ENCODE results near the gene TRMT112. TPM values are rescaled to one million over a fixed set of nuclear protein-coding genes. Genes with fewer than 3 reads are reported as not detected.

TRMT112 gene
- polyA plus RNA-seq (ENCODE audit: insufficient read length in 4 of 4), result 100 to 1,000 TPM; 208 to 244 (median 221) TPM

GRCh38 chr11:64317325-64317960, at the start of gene TRMT112:
TSS of gene TRMT112 (minus strand) at chr11:64317559. CDS start at chr11:64317526, 33 bp downstream.
- DNase-seq (ENCODE audit: low read depth in 4 of 4, low spot score in 3 of 4), result peak; percentile 86 to 94 (median 92)

- DNase-seq (ENCODE audit: low read depth in 4 of 4, low spot score in 3 of 4), result no peak
These were observed 49.4 kb upstream of the TRMT112 start for GRCh38 chr11:64366751-64367150.

DNA sequence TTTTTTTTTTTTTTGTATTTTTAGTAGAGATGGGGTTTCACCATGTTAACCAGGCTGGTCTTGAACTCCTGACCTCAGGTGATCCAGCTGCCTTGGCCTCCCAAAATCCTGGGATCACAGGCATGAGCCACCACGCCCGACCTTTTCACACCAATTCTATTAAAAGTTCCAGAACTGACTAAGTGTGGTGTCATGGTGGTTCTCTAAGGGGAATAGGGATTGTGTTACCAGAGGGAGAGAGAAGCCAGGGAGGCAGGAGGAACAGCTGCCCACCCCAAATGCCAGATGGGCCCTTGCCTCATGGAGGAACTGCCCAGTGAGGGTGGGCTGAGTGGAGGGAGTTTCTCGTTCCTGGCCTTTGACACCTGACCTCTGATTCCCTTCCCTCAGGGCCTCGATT, 47.6 kb upstream of the TRMT112 start:
- no peak for DNase-seq (ENCODE audit: low read depth in 4 of 4, low spot score in 3 of 4)

- no peak for DNase-seq (ENCODE audit: low read depth in 4 of 4, low spot score in 3 of 4)
These were observed 47.1 kb upstream of the TRMT112 start for GRCh38 chr11:64364435-64364834.

GRCh38 chr11:64362339-64362738, 45.0 kb upstream of the TRMT112 start:
- no peak for DNase-seq (ENCODE audit: low read depth in 4 of 4, low spot score in 3 of 4)

- DNase-seq (ENCODE audit: low read depth in 4 of 4, low spot score in 3 of 4), result no peak
These were observed 44.3 kb upstream of the TRMT112 start for GRCh38 chr11:64361659-64362058.

DNA sequence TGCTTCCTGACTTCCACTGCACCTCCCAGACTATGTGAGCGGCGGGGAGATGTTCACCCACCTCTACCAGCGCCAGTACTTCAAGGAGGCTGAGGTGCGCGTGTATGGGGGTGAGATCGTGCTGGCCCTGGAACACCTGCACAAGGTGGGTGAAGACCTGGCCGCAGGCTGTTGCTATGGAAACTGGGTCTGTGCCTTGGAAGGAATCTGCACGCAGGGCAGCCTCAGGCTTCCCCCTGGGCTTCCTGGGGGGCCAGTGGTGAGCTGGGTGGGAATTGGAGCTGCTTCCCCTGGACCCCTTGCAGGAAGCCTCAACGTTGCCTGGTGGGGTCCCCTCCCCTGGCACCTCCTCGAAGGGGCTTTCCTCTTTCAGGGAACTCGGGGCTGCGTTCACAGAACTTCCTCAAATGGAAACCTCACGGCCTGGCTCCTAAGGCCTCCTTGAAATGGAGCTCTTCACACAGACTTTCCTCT, 43.1 kb upstream of the TRMT112 start:
- no peak for DNase-seq (ENCODE audit: low read depth in 4 of 4, low spot score in 3 of 4)

DNA sequence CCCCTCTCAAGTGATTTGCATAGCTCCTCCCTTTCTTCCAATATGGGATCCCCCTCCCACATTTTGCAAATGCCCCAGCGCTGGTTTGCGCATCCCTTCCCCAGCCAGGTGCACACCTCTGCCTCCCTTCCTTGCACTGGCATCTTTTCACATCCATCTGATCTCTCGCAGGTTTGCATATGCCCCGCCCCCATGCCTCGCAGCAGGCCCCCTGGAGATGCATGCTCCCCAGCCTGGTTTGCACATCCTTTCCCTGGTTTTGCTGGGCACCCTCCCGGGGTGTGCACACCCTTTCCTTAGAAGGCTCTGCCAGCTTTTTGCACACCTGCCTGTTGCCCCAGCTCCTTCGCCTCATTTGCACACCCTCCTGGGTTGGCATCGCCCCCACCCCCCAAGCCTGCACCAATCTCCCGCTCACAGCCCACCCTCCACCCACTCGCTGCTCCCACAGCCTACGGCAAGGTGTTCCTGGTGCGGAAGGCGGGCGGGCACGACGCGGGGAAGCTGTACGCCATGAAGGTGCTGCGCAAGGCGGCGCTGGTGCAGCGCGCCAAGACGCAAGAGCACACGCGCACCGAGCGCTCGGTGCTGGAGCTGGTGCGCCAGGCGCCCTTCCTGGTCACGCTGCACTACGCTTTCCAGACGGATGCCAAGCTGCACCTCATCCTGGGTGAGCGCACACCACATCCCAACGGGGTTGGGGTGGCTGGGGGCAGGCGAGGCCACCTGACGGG, 42.5 kb upstream of the TRMT112 start:
- DNase-seq (ENCODE audit: low read depth in 4 of 4, low spot score in 3 of 4), result no peak

- DNase-seq (ENCODE audit: low read depth in 4 of 4, low spot score in 3 of 4), result no peak
These were observed 41.8 kb upstream of the TRMT112 start, which contains the start of gene RPS6KA4 for GRCh38 chr11:64358907-64359711. TSS of gene RPS6KA4 (plus strand) at chr11:64359162. CDS start at chr11:64359236, 74 bp downstream.

DNA sequence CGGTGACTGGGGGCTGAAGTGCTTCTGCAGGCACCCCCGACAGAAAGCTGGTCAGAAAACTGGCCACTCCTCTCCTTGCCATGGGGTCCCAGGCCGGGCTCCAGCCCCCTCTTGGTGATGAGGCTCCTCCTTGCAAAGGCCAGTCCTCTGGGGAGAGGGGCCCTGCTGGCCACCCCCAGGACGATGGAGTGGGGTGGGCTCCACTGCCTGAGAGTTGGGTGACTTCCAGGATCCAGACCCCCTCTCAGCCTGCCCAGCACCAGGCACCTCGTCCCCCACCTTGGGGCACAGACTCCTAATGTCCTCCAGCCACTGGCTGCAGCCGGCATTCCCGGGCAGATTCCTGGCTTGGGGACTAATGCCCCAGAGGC, 41.2 kb upstream of the TRMT112 start:
- no peak for DNase-seq (ENCODE audit: low read depth in 4 of 4, low spot score in 3 of 4)

DNA sequence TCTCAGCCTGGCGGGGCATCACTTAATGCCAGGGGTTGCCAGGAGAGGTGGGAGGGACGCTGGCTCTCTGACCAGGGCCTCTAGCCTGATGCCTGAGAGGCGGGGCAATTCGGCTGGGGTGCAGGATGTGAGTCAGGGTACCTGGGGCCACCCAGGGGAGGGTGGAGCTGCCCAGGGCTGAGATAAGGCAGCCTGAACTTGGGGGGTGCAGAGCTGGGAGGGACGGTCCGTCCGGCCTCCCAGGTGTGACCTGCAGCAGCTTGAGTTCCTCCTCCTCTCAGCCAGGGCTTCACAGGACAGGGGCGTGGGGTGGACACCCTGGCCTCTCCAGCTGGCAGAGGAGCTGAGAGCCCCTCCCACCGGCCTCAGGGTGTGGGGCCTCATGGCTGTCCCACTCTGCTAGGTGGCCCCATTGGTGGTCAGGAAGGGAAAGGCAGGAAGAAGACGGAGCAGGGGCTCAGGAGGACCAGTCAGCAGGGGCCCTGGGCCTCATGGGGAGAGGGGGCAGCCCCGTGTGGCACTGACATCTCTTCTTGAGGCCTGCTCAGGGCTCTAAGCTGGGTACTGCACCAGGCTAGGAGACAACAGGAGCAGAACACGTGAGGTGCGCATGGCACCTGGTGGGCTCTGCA, 40.7 kb upstream of the TRMT112 start:
- no peak for DNase-seq (ENCODE audit: low read depth in 4 of 4, low spot score in 3 of 4)

DNA sequence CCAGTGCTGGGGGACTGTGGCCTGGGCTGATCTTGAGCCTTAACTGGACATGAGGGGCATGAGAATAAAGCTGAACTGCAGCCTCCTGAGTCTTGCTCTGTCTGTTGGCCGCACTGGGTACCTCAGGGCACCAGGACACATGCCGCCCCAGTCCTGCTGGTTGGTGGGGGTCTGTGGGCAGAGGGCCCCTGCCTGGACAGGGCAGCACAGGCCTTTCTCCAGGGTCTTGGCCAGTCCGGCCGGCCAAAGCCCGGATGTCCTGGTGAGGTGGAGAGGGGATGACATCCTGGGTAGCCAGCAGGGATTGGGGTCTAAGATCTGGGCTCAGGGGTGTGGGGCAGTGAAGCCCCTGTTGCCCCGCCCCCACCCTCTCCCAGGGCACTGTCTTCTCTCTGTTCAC, 40.1 kb upstream of the TRMT112 start:
- DNase-seq (ENCODE audit: low read depth in 4 of 4, low spot score in 3 of 4), result no peak

- DNase-seq (ENCODE audit: low read depth in 4 of 4, low spot score in 3 of 4), result no peak
These were observed 39.4 kb upstream of the TRMT112 start for GRCh38 chr11:64356498-64357411.

DNA sequence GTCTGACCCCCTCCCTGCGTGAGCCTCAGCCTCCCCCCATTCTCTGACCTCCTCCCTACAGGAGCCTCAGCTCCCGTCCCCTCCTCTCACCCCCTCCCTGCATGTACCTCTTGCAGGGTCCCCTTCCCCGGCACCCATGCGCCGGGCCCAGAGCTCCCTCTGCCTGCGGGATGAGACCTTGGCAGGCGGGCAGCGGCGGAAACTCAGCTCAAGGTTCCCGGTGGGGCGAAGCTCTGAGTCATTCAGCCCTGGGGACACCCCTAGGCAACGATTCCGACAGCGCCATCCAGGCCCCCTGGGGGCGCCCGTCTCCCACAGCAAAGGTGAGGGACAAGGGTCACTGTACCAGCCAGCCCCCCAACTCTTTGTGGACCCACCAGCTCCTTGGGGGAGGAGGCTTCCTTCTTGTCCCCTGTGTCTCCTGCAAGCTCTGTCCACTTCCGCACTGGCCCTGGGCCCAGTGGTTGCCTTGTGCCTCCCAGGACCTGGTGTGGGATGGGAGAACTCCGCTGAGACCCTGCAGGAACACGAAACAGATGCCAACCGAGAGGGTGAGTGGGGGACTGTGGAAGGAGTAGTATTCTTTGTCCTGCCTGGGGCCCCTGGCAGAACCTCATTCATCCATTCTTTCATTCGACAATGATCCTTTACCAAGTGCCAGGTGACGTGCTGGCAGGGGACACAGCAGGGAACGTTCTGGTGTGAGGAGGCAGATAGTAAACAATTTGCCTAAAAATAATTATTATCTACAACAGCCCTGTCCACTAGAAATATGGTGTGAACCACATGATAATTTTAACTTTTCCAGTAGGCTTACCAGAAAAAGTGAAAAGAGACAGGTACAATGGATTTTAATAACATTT, 38.0 kb upstream of the TRMT112 start:
- no peak for DNase-seq (ENCODE audit: low read depth in 4 of 4, low spot score in 3 of 4)

GRCh38 chr11:64353715-64354506, 36.6 kb upstream of the TRMT112 start:
- no peak for DNase-seq (ENCODE audit: low read depth in 4 of 4, low spot score in 3 of 4)

DNA sequence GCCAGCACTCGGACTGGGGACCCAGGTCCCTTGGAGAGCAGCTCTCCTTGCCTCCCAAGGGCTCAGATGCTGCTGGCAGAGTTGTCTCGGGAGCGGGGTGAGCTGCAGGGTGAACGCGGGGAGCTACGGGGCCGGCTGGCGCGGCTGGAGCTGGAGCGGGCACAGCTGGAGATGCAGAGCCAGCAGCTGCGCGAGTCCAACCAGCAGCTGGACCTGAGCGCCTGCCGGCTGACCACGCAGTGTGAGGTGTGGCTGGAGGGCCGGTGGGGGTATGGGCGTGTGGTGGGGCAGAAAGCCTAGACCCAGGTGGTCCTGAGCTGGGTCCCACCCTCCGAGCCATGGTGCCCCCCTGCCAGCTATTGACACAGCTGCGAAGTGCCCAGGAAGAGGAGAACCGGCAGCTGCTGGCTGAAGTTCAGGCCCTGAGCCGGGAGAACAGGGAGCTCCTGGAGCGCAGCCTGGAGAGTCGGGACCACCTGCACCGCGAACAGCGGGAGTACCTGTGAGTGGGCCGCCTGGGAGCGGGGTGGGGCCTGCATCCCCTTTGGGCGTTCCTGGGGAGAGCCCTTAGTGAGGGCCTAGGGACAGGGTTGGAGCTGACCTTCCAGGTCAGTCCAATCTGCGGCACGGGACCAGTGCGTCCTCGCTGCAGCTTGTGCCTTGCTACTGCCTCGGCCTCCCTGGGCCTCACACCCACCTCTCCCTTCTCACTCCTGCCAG, 35.8 kb upstream of the TRMT112 start:
- DNase-seq (ENCODE audit: low read depth in 4 of 4, low spot score in 3 of 4), result no peak

Data from left renal pelvis (tissue), 4 donors.